ENCODE results near the gene DYRK3. TPM values are rescaled to one million over a fixed set of nuclear protein-coding genes. Genes with fewer than 3 reads are reported as not detected.

The DYRK3 gene
- total RNA-seq, 1 donor from 2014 or later: 17.9 TPM

DNA sequence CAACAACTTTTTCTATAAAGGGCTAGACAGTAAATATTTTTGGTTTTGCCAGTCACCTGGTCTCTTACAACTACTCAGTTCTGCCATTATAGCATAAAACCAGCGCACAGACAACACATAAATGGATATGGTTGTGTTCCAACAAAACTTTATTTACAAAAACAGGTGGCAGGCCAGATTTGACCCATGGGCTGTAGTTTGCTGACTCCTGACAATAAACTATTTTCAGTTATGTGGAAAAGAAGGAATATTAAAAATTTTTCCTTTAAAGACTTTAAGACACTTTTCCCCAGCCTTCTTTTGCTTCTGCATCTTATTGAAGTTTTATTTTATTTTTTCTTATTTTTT is 39.0 kb upstream of the DYRK3 start:
- no peaks in the 10 kb centered on the region for H3K9me3 ChIP-seq
- no peaks in the 10 kb centered on the region for H3K4me1 ChIP-seq
- H3K4me3 ChIP-seq: no peak overlapping the region
- intact Hi-C loops (cut with DNase I): no loop called here
- no peak overlapping the region for H3K27ac ChIP-seq
- peaks cover 77 to 97% of the 10 kb centered on the region in 2 donors for H3K36me3 ChIP-seq
- no peaks in the 10 kb centered on the region for H3K27me3 ChIP-seq
- DNase-seq (ENCODE audit: low spot score in 2 of 2): no peak
- TF ChIP-seq, protein P1, sequence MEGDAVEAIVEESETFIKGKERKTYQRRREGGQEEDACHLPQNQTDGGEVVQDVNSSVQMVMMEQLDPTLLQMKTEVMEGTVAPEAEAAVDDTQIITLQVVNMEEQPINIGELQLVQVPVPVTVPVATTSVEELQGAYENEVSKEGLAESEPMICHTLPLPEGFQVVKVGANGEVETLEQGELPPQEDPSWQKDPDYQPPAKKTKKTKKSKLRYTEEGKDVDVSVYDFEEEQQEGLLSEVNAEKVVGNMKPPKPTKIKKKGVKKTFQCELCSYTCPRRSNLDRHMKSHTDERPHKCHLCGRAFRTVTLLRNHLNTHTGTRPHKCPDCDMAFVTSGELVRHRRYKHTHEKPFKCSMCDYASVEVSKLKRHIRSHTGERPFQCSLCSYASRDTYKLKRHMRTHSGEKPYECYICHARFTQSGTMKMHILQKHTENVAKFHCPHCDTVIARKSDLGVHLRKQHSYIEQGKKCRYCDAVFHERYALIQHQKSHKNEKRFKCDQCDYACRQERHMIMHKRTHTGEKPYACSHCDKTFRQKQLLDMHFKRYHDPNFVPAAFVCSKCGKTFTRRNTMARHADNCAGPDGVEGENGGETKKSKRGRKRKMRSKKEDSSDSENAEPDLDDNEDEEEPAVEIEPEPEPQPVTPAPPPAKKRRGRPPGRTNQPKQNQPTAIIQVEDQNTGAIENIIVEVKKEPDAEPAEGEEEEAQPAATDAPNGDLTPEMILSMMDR (IDR thresholded peaks at IDR 0.05): no peak

DNA sequence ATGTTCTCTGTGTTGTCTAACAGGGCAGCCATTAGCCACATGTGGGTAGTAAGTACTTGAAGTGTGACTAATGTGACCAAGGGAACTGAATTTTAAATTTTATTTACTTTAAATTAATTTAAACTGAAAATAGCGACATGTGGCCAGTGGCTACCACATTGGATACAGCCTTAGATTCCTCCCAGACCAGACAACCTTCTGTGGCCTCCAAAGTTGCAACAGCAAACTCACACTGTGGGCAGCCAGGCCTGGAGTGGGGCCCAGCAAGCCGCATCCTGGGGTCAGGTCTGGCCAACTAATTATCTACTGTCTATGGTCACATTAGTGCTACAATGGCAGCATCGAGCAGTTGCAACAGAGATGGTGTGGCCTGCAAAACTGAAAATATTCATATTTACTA is 34.8 kb upstream of the DYRK3 start:
- Histone ChIP-seq H3K36me3 (peaks cover 79 to 100% of the 10 kb centered on the region in 2 donors), H3K4me3 (no peak overlapping the region), H3K9me3 (no peaks in the 10 kb centered on the region), H3K4me1 (no peaks in the 10 kb centered on the region), H3K27me3 (no peaks in the 10 kb centered on the region), H3K27ac (no peak overlapping the region)
- intact Hi-C loops (cut with DNase I): no loop called here
- DNase-seq (ENCODE audit: low spot score in 2 of 2): no peak
- TF ChIP-seq, protein P1 (IDR thresholded peaks at IDR 0.05): no peak

DNA sequence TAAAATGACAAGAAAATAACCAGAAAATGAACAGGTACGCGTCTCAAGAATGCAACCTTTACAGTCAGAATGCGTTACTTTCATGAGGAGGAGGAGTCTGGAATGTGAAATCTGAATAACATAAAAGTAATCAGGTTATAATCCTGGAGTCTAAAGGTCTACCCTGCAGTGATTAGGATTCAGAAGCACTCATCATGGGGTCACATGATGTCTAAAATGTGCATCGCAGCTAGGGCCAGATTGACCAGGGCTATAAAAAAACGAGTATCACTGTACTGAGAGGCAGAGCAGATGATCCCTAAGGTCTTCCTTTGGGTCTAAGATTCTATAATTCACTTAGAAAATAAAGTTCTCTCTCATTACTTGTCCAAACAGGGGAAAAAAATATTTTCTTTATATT is 30.5 kb upstream of the DYRK3 start:
- TF ChIP-seq, protein P1 (IDR thresholded peaks at IDR 0.05): no peak
- H3K36me3 ChIP-seq: peaks cover 61 to 78% of the 10 kb centered on the region in 2 donors
- intact Hi-C loops (cut with DNase I): no loop called here

DNA sequence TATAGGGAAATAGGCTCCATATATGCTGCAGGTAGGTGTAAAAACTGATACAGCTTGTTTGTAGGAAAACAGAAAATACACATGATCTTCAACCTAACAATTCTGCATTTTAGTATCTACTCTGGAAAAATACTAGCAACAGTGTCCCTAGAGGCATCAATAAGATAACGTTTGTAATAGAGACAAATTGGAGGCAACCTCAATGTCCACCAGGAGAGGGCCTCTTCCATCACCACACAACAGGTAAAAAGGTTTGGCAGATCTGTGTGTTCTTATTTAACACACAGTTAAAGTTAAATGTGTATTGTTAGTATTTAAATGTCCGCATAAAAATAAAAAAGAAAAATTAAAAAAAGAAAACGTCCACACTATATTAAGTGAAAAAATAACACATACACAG is 28.5 kb upstream of the DYRK3 start:
- peaks cover 48 to 64% of the 10 kb centered on the region in 2 donors for H3K36me3 ChIP-seq
- TF ChIP-seq, protein P1 (IDR thresholded peaks at IDR 0.05): no peak
- intact Hi-C loops (cut with DNase I): no loop called here

More for the DNA sequence above, 30.5 kb upstream of the DYRK3 start:
- Histone ChIP-seq H3K27me3 (no peaks in the 10 kb centered on the region), H3K27ac (no peak overlapping the region), H3K9me3 (no peaks in the 10 kb centered on the region), H3K4me1 (no peaks in the 10 kb centered on the region), H3K4me3 (no peak overlapping the region)
- DNase-seq (ENCODE audit: low spot score in 2 of 2): no peak

DNA sequence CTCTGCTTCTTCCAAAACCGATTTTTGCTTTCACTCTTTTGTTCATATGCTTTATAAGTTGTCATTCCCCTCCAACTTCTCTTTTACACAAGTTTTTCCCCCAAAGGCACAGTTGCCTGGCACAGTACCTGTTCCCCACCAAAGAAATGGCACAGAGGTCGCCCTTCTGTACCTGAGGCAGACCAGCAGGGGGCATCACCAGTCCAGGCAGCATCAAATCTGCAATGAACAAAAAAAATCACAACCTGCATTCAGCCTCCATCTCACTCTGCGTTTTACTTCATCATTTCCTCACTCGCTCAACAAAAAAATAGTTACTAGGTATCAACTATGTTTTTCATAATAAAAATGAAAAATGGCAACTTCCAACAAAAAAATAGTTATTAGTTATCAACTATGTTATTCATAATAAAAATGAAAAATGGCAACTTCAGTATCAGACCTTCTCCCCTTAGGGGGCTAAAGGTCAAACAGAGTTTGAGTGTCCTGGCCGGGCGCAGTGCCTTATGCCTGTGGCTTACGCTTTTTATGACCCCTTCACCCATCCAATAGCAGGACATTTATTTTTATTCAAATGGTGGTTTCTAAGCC is 27.1 kb upstream of the DYRK3 start:
- no peak for DNase-seq (ENCODE audit: low spot score in 2 of 2)
- Histone ChIP-seq H3K9me3 (no peaks in the 10 kb centered on the region), H3K27me3 (no peaks in the 10 kb centered on the region), H3K4me3 (no peak overlapping the region), H3K36me3 (peaks cover 35 to 51% of the 10 kb centered on the region in 2 donors), H3K27ac (no peak overlapping the region), H3K4me1 (peaks cover 3 to 11% of the 10 kb centered on the region in 2 donors)
- intact Hi-C loops (cut with DNase I): no loop called here
- TF ChIP-seq, protein P1 (IDR thresholded peaks at IDR 0.05): peak; percentile 48 to 64 (median 49)

More for the DNA sequence above, 28.5 kb upstream of the DYRK3 start:
- Histone ChIP-seq H3K9me3 (no peaks in the 10 kb centered on the region), H3K4me1 (peaks cover 3 to 9% of the 10 kb centered on the region in 2 donors), H3K27ac (no peak overlapping the region), H3K4me3 (no peak overlapping the region), H3K27me3 (no peaks in the 10 kb centered on the region)
- no peak for DNase-seq (ENCODE audit: low spot score in 2 of 2)
